Esophagus muscularis mucosa (tissue), 4 donors: ENCODE results near the gene MTA2.

ENCODE experiments used
- EP300 ChIP-seq: sonication (generic); formaldehyde crosslinking; IDR thresholded peaks from one replicate; pipeline ENCODE4 v1.6.1; 2017; ENCODE audit warnings: antibody characterized with exemption
- POLR2A ChIP-seq: fragments of 450-650 bp; IDR thresholded peaks from one replicate; pipeline ENCODE4 v1.6.1; 2017; ENCODE audit warnings: antibody characterized with exemption, moderate library complexity, mild to moderate bottlenecking, low read depth
- POLR2AphosphoS5 ChIP-seq, 2 donors: sonication (generic); formaldehyde crosslinking; IDR thresholded peaks; one replicate each; pipeline ENCODE4 v1.6.1; 2017; ENCODE audit warnings: antibody characterized with exemption in 2 of 2
- TF ChIP-seq, protein P1 (sequence below), 3 experiments: fragments of 200-600 bp in 2 of 3; fragments of 450-650 bp in 1 of 3; sonication (generic) in 2 of 3; IDR thresholded peaks; one replicate each; pipeline ENCODE4 v1.5.1; 2017 to 2019; ENCODE audit warnings: antibody characterized with exemption in 3 of 3, mild to moderate bottlenecking in 2 of 3, moderate library complexity in 1 of 3

DNA sequence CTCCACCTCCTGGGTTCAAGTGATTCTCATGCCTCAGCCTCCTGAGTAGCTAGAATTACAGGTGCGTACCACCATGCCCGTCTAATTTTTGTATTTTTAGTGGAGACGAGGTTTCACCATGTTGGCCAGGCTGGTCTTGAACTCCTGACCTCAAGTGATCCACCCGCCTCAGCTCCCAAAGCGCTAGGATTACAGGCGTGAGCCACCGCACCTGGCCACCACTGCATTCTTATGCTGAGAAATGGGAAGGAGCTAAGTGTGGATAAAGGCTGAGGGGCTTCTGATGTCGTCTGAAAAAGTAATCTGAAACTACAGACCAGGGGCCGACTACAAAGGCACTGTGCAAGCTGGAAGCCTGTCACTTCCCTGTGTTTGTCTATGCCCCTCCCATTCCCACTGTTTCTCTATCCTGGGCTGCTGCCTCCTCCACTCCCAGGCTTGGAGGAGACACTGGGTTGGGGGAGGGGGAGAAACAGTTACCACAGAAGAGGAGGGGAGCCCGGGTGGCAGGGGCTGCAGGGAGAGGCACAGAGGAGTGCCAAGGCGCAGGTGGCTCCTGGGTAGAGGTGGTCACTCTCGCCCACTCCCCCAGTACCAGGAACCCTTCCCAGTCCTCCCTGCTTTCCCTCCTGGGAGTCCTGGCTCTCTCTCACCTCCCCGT lies 2.9 kb upstream of the MTA2 start:
- TF ChIP-seq, protein P1, sequence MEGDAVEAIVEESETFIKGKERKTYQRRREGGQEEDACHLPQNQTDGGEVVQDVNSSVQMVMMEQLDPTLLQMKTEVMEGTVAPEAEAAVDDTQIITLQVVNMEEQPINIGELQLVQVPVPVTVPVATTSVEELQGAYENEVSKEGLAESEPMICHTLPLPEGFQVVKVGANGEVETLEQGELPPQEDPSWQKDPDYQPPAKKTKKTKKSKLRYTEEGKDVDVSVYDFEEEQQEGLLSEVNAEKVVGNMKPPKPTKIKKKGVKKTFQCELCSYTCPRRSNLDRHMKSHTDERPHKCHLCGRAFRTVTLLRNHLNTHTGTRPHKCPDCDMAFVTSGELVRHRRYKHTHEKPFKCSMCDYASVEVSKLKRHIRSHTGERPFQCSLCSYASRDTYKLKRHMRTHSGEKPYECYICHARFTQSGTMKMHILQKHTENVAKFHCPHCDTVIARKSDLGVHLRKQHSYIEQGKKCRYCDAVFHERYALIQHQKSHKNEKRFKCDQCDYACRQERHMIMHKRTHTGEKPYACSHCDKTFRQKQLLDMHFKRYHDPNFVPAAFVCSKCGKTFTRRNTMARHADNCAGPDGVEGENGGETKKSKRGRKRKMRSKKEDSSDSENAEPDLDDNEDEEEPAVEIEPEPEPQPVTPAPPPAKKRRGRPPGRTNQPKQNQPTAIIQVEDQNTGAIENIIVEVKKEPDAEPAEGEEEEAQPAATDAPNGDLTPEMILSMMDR (IDR thresholded peaks at IDR 0.05), result no peak
- TF ChIP-seq POLR2A (no peak), EP300 (no peak), POLR2AphosphoS5 (IDR thresholded peaks at IDR 0.05) (no peak)
